ENCODE results near the gene TWIST2.

- TF ChIP-seq CTCF (IDR thresholded peaks at IDR 0.05): no peak
- no peak for TF ChIP-seq POLR2A (IDR thresholded peaks at IDR 0.05)
Measured at GRCh38 chr2:238925281-238925680, 77.4 kb downstream of the TWIST2 start.
